ENCODE data around the gene RHBDF1. TPM values are rescaled to one million over a fixed set of nuclear protein-coding genes. Genes with fewer than 3 reads are reported as not detected.
A peak's percentile ranks its signal among the peaks of the same experiment; 100 is the strongest.

The RHBDF1 gene
- total RNA-seq, 1 donor from 2014 or later = 24.5 TPM

- intact Hi-C loops (cut with DNase I) = loop anchor here (1.0 kb wide), 1 partner anchor 32 kb away; no protein-coding TSS in a partner anchor
- DNase-seq (ENCODE audit: missing footprints) (peak; percentile 96), ATAC-seq (peak; percentile 83)
These were observed 24.5 kb upstream of the RHBDF1 start for GRCh38 chr16:96935-97381.

DNA sequence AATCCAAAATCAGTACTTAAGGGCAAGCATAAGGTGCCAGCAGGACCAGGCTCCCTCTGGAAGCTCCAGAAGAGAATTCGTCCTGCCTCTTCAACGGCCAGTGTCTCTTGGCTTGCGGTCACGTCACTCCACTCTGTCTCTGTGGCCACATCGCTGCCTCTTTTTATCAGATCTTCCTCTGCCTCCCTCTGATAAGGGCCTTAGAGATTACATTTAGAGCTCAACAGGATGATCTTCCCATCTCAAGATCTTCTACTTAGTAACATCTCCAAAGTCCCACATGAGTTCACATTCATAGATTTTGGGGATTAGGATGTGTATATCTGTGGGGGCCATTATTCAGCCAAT is 22.5 kb upstream of the RHBDF1 start:
- intact Hi-C loops (cut with DNase I) = no loop called here
- DNase-seq (ENCODE audit: missing footprints) (peak; percentile 23), ATAC-seq (no peak)

- ATAC-seq (no peak), DNase-seq (ENCODE audit: missing footprints) (peak; percentile 37)
- intact Hi-C loops (cut with DNase I) = no loop called here
These were observed 20.3 kb upstream of the RHBDF1 start for GRCh38 chr16:92431-93339.

DNA sequence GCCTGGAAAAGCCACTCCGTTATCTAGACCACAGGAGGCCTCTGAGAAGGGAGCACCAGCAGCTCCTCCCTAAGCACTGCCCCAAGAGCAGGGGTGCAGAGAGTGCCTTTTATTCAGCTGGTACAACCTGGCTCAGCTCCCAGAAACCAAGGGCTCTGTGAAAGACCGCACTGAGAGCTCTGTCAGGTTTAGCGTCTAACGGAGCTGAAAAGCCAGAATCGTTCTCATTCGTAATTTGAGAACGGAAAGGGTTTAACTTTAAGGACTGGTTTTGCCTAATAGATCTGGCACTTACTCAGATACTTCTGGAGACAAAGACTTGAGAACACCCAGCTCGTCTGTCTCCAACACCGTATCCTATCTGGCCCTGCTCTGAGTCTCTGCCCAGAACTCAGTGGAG is 19.1 kb upstream of the RHBDF1 start:
- intact Hi-C loops (cut with DNase I) = no loop called here
- peak; percentile 82 for ATAC-seq
- peak; percentile 72 for DNase-seq (ENCODE audit: missing footprints)

DNA sequence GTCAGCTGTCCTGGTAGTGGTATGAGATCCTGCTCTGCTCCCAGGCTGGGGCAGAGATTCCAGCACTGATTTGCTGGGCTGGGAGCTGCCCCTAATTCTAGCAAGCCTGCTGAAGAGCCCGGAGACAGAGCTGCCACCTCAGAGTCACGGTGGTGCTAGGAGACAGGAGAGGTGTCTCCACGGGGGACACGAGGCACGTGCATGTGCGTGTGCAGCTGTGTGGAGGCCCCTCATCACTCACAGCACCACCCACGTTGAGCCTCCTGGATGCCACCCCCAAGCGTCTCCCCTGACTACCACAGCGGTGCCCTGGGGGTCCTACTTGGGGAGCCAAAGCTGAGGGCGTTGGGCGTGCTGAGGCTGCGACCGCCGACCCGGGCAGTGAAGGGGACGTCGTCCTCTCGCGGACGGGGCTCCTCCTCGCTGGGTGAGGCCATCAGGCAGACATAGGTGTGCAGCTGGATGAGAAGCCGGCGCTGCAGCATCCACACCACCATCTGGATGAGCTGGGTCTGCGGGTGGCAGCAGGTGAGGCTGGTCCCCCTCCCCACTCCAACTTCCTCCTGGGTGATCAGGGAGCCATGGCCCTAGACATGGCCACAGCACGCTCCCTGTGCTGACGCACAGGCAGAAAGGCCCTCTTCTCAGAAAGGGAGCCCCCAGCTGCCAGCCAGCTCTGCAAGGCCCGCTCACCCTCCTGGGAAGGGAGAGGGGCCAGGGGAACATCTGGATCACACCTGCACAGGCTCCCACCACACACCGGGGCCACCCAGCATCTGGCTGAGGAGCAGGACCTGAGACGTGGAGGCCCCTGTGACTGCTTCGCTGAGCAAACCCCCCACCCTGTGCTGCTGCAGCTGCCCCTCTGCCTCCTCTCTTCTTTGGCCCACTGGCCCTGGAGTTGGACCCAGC is 17.2 kb upstream of the RHBDF1 start:
- intact Hi-C loops (cut with DNase I) = no loop called here
- DNase-seq (ENCODE audit: missing footprints) (no peak), ATAC-seq (no peak)

GRCh38 chr16:88613-89012 is 16.2 kb upstream of the RHBDF1 start:
- no peak for ATAC-seq
- DNase-seq (ENCODE audit: missing footprints) = no peak
- intact Hi-C loops (cut with DNase I) = no loop called here

DNA sequence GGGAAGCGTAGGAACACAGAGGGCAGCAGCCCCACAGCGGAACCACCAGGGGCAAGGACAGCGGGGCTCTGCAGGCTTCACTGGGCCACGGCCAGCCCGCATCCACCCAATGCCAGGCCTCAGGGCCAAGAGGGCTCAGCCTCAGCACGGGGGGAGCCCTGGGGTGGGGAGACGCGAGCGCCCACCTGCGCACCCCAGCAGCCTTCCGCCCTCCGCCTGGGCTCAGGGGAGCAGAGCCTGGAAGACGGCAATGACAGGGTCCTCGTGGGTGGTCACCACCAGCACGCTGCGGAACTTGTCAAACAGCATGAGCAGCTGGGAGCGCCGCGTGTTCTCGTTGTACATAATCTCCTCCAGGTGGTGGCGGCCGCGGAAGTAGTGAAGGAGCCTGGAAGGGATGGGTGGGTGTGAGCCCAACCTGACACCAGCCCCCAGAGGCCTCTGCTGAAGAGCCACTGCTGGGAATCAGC is 14.1 kb upstream of the RHBDF1 start:
- ATAC-seq = no peak

GRCh38 chr16:85865-86264 is 13.4 kb upstream of the RHBDF1 start:
- intact Hi-C loops (cut with DNase I) = no loop called here
- ATAC-seq (no peak), DNase-seq (ENCODE audit: missing footprints) (no peak)

More for the DNA sequence above, 14.1 kb upstream of the RHBDF1 start:
- intact Hi-C loops (cut with DNase I) = no loop called here
- DNase-seq (ENCODE audit: missing footprints) = no peak

DNA sequence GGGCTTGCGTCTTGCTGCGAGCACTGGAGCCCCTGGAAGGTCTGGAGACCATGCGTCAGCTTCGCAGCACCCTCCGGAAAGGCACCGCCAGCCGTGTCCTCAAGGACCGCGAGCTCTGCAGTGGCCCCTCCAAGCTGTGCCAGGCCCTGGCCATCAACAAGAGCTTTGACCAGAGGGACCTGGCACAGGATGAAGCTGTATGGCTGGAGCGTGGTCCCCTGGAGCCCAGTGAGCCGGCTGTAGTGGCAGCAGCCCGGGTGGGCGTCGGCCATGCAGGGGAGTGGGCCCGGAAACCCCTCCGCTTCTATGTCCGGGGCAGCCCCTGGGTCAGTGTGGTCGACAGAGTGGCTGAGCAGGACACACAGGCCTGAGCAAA is 13.0 kb upstream of the RHBDF1 start:
- ATAC-seq (no peak), DNase-seq (ENCODE audit: missing footprints) (peak; percentile 63)
- intact Hi-C loops (cut with DNase I) = no loop called here

- ATAC-seq (peak; percentile 72), DNase-seq (ENCODE audit: missing footprints) (no peak)
- intact Hi-C loops (cut with DNase I) = no loop called here
These were observed 12.4 kb upstream of the RHBDF1 start for GRCh38 chr16:84718-85406.

DNA sequence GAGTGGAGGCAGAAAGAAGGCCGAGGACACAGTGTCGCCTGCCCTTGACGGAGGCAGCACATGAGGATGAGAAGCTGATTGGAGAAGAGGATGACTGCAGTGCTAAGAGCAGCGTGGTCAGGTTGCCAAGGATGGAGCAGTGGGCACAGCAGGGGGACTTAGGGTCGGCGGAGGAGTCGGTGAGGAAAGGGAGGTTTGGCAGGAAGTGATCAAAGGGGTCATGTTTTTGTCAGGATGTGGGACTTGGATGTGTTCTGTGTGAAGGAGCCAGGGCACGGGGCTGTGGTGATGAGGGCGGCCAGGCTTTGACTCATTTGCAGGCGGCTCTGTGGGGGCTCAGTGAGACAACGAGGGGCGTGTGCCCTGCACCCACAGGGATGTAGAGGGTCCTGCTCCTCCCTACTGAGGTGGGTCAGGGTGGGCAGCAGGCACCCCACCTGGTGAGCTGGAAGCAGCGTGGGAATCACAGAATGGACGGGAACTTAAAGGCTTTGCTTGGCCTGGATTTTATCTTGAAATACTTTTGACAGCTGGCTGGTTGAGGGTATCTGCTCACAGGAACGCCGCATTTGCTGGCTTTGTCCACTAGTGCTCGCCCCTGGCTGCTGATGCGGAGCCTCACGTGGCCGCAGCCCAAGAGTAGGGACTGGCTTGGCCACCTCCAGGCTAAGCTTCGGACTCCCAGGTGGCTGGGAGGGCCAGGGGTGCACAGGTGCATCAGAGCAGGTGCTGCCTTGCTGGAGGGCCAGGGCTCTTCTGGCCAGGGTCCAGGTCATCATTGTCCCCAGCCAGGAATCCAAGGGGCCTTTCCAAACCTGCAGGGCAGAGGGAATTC is 11.6 kb upstream of the RHBDF1 start:
- DNase-seq (ENCODE audit: missing footprints) (no peak), ATAC-seq (peak; percentile 14)

GRCh38 chr16:83060-83603 is 10.7 kb upstream of the RHBDF1 start:
- ATAC-seq = no peak
- intact Hi-C loops (cut with DNase I) = no loop called here
- DNase-seq (ENCODE audit: missing footprints) = peak; percentile 61

More for the DNA sequence above, 11.6 kb upstream of the RHBDF1 start:
- intact Hi-C loops (cut with DNase I) = no loop called here

GRCh38 chr16:79151-80054 is 7.0 kb upstream of the RHBDF1 start:
- DNase-seq (ENCODE audit: missing footprints) = no peak
- intact Hi-C loops (cut with DNase I) = no loop called here
- ATAC-seq = no peak

DNA sequence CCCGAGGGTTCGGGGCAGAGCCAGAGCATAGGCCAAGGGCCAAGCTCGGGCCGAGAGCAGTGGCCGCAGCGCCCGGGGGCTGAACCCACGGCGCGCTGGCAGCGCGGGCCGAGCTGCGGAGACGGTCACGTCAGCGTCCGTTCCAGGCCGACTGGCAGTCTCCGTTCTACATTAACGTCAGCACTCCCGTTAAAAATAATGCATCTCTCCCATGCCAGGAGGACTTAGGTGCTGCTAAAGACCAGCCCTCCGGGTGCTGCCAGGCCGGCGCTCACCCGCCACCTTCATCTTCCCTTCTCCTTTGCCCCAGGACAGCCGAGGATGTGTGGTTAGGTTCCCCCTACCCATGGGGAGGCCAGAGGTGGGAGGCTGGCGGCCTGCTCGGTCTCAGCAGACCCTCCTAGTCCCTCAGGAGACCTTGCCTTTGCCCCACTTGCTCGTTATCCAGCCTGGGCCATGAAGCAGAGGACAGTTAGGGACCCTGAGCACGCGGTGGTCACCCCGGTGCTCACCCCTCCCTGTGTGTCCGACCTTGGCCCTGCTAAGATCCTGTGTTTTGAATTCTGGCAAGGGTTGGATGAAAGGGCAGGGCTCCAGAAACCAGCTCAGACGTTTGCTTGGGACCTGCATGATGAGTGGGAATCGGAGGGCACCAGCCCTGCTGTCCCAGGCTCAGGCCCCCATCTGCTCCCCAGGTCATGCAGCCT is 6.2 kb upstream of the RHBDF1 start:
- intact Hi-C loops (cut with DNase I) = no loop called here
- peak; percentile 68 for DNase-seq (ENCODE audit: missing footprints)
- no peak for ATAC-seq

GRCh38 chr16:77807-78443 is 5.5 kb upstream of the RHBDF1 start, which contains the start of gene MPG:
Gene MPG (plus strand): TSS chr16:78225. CDS start chr16:78310, 85 bp downstream.
- intact Hi-C loops (cut with DNase I) = no loop called here

More at GRCh38 chr16:77807-78443, 5.5 kb upstream of the RHBDF1 start, which contains the start of gene MPG:
- ATAC-seq (peak; percentile 67), DNase-seq (ENCODE audit: missing footprints) (peak; percentile 92)

Data from Right ventricle myocardium inferior (tissue), 1 donor.